HTERT RPE-1 (cell line): ENCODE results near the gene ZBTB34.

ENCODE experiments used
- in situ Hi-C: fragments of 300-500 bp; cut with MboI; formaldehyde crosslinking; loops from 4 replicates; pipeline ENCODE4 v1.14.3; 2020; ENCODE audit warnings: low sequenced_read_pairs

The ZBTB34 gene

DNA sequence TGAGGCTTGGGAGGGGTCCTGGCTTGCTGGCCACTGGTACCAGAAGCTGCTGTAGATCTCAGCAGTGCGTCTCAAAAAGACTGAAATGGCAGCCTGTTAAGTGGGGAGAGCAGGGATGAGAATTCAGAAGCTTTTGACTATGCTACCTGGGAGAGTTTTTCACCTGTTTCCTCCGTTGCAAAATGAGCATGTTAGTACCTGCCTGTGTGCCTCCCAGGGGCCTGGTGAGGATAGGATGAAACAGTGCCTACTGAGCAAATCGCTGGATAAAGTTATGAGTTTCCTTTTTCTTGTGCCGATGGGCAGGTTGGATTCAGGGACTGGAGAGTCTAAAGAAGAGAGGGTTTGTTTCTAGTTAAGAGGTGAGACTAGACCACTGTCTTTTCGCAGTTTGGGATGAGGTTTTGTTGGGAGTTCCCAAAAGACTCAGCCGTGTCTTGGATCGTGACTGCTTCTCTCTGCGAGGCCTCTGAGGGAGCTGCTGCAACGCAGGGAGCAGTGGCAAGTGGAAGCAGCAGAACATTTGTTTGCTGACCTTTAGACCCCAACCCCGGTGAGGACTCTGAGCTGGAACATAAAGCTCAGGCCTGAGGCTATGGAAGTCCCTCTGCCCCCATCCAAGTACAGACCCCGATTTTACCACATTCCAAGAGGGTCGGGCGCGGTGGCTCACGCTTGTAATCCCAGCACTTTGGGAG lies 55.6 kb downstream of the ZBTB34 start:
- in situ Hi-C loops = no loop called here

- in situ Hi-C loops = no loop called here
These were observed 56.5 kb downstream of the ZBTB34 start for GRCh38 chr9:126916909-126917308.

- in situ Hi-C loops = no loop called here
These were observed 58.8 kb downstream of the ZBTB34 start for GRCh38 chr9:126919193-126919592.

DNA sequence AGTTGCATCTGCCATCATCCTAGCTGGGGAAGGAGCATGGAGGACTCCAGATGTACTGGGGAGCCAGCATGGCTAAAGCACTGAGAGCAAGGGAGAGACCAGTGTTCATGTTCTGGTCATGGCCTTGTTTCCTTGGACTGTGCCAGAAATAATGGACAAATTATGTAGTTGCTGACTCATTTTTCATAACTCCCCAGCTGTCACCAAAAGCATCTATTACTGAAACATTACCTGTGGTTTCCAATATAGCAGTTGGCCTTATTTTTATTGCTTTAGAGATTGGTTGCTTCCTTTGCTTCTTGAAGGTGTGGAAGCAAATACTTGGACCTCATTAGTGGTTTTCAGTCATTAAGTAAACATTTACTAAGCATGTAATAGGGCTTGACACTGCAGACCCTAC lies 65.4 kb downstream of the ZBTB34 start:
- in situ Hi-C loops = no loop called here

DNA sequence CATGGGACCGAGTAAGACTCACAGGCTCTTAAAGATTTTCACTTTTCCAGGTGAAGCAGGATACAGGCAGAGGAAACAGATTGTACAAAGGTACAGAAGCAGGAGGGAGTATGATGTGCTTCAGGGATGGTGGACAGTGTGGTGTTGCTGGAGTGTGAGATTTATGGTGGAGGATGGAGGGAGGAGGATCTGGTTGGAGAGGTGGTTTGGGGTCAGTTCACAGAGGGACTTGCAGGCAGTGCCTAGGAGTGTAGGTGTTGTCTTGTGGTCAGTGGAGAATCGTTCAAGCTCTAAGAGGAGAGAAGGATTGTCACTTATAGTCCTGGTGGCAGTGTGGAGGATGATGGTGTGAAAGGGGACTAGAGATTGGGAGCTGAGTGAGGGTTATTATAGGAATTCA lies 65.9 kb downstream of the ZBTB34 start:
- in situ Hi-C loops = no loop called here

DNA sequence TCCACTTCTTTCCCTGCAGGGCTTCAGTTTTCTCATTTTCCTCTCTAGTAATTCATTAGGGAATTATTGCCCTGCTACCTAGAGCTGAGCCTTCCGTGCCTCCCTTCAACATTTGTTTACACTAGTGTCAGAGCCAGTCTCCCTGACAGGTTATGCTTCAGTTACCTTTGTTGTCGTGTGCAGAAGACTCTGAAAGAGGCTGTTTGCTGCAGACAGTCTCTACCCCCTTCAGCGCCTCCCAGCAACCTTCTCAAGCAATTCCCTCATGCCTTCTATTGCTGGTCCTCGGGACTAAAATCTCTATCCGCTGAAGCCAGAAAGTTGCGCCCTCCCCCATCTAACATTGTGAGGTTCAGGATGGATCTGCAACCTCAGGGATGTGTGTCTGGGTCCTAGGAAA lies 67.0 kb downstream of the ZBTB34 start:
- in situ Hi-C loops = no loop called here

- in situ Hi-C loops = no loop called here
These were observed 72.5 kb downstream of the ZBTB34 start for GRCh38 chr9:126932871-126933321.

- in situ Hi-C loops = no loop called here
These were observed 73.0 kb downstream of the ZBTB34 start for GRCh38 chr9:126933334-126933980.

GRCh38 chr9:126934441-126934840 lies 74.0 kb downstream of the ZBTB34 start:
- in situ Hi-C loops = no loop called here
